Medulla oblongata (tissue), 1 donor: ENCODE results near the gene PLXNB1.
"Not testable (repeated sequence)": the region's sequence is repeated elsewhere in the genome, so short reads cannot be mapped to it uniquely, and the experiment has no call there.

ENCODE experiments used
- DNase-seq: peaks from one replicate; pipeline ENCODE4 v3.0.0-alpha.2; 2015; ENCODE audit errors: extremely low spot score

The PLXNB1 gene

GRCh38 chr3:48406443-48407431 is 23.1 kb downstream of the PLXNB1 start:
- DNase-seq = no peak

- DNase-seq = no peak
Measured at GRCh38 chr3:48405971-48406370, 23.9 kb downstream of the PLXNB1 start.

GRCh38 chr3:48405343-48405881 is 24.5 kb downstream of the PLXNB1 start:
- DNase-seq = no peak

GRCh38 chr3:48404440-48405342 is 25.2 kb downstream of the PLXNB1 start:
- peak; percentile 49 for DNase-seq

GRCh38 chr3:48403533-48404439 is 26.1 kb downstream of the PLXNB1 start:
- no peak for DNase-seq

- no peak for DNase-seq
Measured at GRCh38 chr3:48402907-48403306, 27.0 kb downstream of the PLXNB1 start.

- no peak for DNase-seq
Measured at GRCh38 chr3:48402281-48402732, 27.6 kb downstream of the PLXNB1 start.

GRCh38 chr3:48401434-48401901 is 28.4 kb downstream of the PLXNB1 start:
- DNase-seq = not testable (repeated sequence)

- DNase-seq = peak; percentile 87
Measured at GRCh38 chr3:48400824-48401433, 29.0 kb downstream of the PLXNB1 start.

GRCh38 chr3:48399387-48400172 is 30.3 kb downstream of the PLXNB1 start:
- no peak for DNase-seq

GRCh38 chr3:48398701-48399386 is 31.0 kb downstream of the PLXNB1 start:
- no peak for DNase-seq

GRCh38 chr3:48397767-48398681 is 31.9 kb downstream of the PLXNB1 start:
- no peak for DNase-seq

GRCh38 chr3:48395714-48396113 is 34.2 kb downstream of the PLXNB1 start:
- DNase-seq = no peak

- DNase-seq = no peak
Measured at GRCh38 chr3:48394391-48394790, 35.5 kb downstream of the PLXNB1 start.

GRCh38 chr3:48388966-48389365 is 40.9 kb downstream of the PLXNB1 start:
- DNase-seq = no peak

GRCh38 chr3:48387634-48388033 is 42.3 kb downstream of the PLXNB1 start:
- no peak for DNase-seq

- no peak for DNase-seq
Measured at GRCh38 chr3:48372862-48373435, 56.9 kb downstream of the PLXNB1 start.
